HEK293T (cell line): ENCODE results near the gene FAM20A.

Experiments
- BHLHE40 ChIP-seq: fragments of 450-650 bp; IDR thresholded peaks from 2 replicates; pipeline ENCODE4 v1.6.1; 2016; ENCODE audit warnings: mild to moderate bottlenecking, moderate library complexity, borderline replicate concordance
- ELF4 ChIP-seq: fragments of 450-650 bp; IDR thresholded peaks from 2 replicates; pipeline ENCODE4 v1.6.1; 2017; ENCODE audit warnings: antibody characterized with exemption
- FOXK2 ChIP-seq: fragments of 450-650 bp; IDR thresholded peaks from 2 replicates; pipeline ENCODE4 v1.6.1; 2016; ENCODE audit warnings: mild to moderate bottlenecking
- FOXM1 ChIP-seq: fragments of 450-650 bp; IDR thresholded peaks from 2 replicates; pipeline ENCODE4 v1.6.1; 2017; ENCODE audit warnings: mild to moderate bottlenecking, borderline replicate concordance
- L3MBTL2 ChIP-seq: fragments of 450-650 bp; conservative IDR thresholded peaks from 2 replicates; pipeline ENCODE4 v1.6.1; 2016; ENCODE audit warnings: mild to moderate bottlenecking
- NFRKB ChIP-seq: fragments of 450-650 bp; IDR thresholded peaks from 2 replicates; pipeline ENCODE4 v1.6.1; 2016; ENCODE audit warnings: mild to moderate bottlenecking, moderate library complexity
- PKNOX1 ChIP-seq: fragments of 450-650 bp; IDR thresholded peaks from 2 replicates; pipeline ENCODE4 v1.6.1; 2016
- SP1 ChIP-seq: fragments of 450-650 bp; IDR thresholded peaks from 2 replicates; pipeline ENCODE4 v1.6.1; 2017
- SUZ12 ChIP-seq: fragments of 450-650 bp; IDR thresholded peaks from 2 replicates; pipeline ENCODE4 v1.6.1; 2016; ENCODE audit warnings: mild to moderate bottlenecking
- ZNF384 ChIP-seq: fragments of 450-650 bp; IDR thresholded peaks from 2 replicates; pipeline ENCODE4 v1.6.1; 2016

GRCh38 chr17:68512960-68513474 is 88.2 kb downstream of the FAM20A start:
- TF ChIP-seq PKNOX1: no peak
- no peak for TF ChIP-seq SP1
- no peak for TF ChIP-seq NFRKB
- TF ChIP-seq FOXM1: no peak
- TF ChIP-seq ELF4: no peak
- TF ChIP-seq BHLHE40: no peak
- no peak for TF ChIP-seq L3MBTL2
- TF ChIP-seq ZNF384: no peak
- no peak for TF ChIP-seq FOXK2
- TF ChIP-seq SUZ12: no peak
